ENCODE measurements around the gene EAF2. TPM values are rescaled to one million over a fixed set of nuclear protein-coding genes. Genes with fewer than 3 reads are reported as not detected.

Gene EAF2
- total and polyA plus RNA-seq, 4 donors, result 1.5 to 6.6 (median 5.3) TPM

DNA sequence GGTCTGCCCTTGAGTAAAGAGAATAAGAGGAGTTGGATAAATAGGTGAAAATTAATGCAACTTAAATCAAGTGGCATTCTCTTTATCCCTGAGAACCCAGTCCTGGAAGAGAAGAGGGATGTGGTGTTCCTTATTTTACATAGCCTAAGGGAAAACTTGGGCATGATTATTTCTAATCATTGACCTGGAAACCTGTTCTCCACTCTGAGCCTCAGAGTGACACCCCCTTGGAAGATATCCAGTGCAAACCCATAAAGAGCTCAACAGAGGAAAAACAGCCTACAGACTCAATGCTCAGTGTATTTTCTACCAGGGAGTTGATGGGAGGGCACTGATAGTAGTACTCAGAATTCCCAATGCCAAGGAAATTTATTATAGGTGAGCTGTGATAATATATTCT, 81.2 kb downstream of the EAF2 start:
- H3K9ac ChIP-seq (ENCODE audit: low read depth in 1 of 2, low read length in 2 of 2), result no peak overlapping the region
- H3K27ac ChIP-seq (ENCODE audit: low read depth in 1 of 2, low read length in 2 of 2), result no peak overlapping the region
- no peak overlapping the region for H3K4me3 ChIP-seq (ENCODE audit: low read depth in 1 of 3, low read length in 3 of 3)
- H3K4me1 ChIP-seq (ENCODE audit: control insufficient read depth in 4 of 4, insufficient read depth in 4 of 4, low read length in 3 of 4), result no peaks in the 10 kb centered on the region
- no peaks in the 10 kb centered on the region for H3K27me3 ChIP-seq (ENCODE audit: control insufficient read depth in 4 of 4, insufficient read depth in 4 of 4, low read length in 3 of 4)
- DNase-seq (ENCODE audit: low spot score), result no peak
- TF ChIP-seq RAD21 (IDR thresholded peaks at IDR 0.05), result no peak
- no peak for TF ChIP-seq CTCF (IDR thresholded peaks at IDR 0.05; ENCODE audit: low read depth, low read length, missing input control)
- no peak for TF ChIP-seq ATF3 (IDR thresholded peaks at IDR 0.05)
- TF ChIP-seq, protein P1, sequence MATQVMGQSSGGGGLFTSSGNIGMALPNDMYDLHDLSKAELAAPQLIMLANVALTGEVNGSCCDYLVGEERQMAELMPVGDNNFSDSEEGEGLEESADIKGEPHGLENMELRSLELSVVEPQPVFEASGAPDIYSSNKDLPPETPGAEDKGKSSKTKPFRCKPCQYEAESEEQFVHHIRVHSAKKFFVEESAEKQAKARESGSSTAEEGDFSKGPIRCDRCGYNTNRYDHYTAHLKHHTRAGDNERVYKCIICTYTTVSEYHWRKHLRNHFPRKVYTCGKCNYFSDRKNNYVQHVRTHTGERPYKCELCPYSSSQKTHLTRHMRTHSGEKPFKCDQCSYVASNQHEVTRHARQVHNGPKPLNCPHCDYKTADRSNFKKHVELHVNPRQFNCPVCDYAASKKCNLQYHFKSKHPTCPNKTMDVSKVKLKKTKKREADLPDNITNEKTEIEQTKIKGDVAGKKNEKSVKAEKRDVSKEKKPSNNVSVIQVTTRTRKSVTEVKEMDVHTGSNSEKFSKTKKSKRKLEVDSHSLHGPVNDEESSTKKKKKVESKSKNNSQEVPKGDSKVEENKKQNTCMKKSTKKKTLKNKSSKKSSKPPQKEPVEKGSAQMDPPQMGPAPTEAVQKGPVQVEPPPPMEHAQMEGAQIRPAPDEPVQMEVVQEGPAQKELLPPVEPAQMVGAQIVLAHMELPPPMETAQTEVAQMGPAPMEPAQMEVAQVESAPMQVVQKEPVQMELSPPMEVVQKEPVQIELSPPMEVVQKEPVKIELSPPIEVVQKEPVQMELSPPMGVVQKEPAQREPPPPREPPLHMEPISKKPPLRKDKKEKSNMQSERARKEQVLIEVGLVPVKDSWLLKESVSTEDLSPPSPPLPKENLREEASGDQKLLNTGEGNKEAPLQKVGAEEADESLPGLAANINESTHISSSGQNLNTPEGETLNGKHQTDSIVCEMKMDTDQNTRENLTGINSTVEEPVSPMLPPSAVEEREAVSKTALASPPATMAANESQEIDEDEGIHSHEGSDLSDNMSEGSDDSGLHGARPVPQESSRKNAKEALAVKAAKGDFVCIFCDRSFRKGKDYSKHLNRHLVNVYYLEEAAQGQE (IDR thresholded peaks at IDR 0.05), result no peak
- no peak for TF ChIP-seq NR2F2 (IDR thresholded peaks at IDR 0.05)
- TF ChIP-seq MAX (IDR thresholded peaks at IDR 0.05), result no peak
- TF ChIP-seq TAF1 (conservative IDR thresholded peaks at IDR 0.05), result no peak
- TF ChIP-seq FOXA2 (IDR thresholded peaks at IDR 0.05), result no peak
- no peak for TF ChIP-seq FOXA1 (IDR thresholded peaks at IDR 0.05)
- no peak for TF ChIP-seq SP1 (IDR thresholded peaks at IDR 0.05)
- no peak for TF ChIP-seq YY1 (IDR thresholded peaks at IDR 0.05)
- no peak for TF ChIP-seq GABPA (IDR thresholded peaks at IDR 0.05 in 1 of 2, conservative IDR thresholded peaks at IDR 0.05 in 1 of 2)
- no peak for TF ChIP-seq JUND (IDR thresholded peaks at IDR 0.05)
- no peak for TF ChIP-seq HNF4G (IDR thresholded peaks at IDR 0.05)
- no peak for TF ChIP-seq EGR1 (IDR thresholded peaks at IDR 0.05; ENCODE audit: low read depth in 2 of 2)
- TF ChIP-seq, protein P2, sequence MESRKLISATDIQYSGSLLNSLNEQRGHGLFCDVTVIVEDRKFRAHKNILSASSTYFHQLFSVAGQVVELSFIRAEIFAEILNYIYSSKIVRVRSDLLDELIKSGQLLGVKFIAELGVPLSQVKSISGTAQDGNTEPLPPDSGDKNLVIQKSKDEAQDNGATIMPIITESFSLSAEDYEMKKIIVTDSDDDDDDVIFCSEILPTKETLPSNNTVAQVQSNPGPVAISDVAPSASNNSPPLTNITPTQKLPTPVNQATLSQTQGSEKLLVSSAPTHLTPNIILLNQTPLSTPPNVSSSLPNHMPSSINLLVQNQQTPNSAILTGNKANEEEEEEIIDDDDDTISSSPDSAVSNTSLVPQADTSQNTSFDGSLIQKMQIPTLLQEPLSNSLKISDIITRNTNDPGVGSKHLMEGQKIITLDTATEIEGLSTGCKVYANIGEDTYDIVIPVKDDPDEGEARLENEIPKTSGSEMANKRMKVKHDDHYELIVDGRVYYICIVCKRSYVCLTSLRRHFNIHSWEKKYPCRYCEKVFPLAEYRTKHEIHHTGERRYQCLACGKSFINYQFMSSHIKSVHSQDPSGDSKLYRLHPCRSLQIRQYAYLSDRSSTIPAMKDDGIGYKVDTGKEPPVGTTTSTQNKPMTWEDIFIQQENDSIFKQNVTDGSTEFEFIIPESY (IDR thresholded peaks at IDR 0.05), result no peak
- H3K9me3 ChIP-seq (ENCODE audit: control insufficient read depth in 4 of 4, low read length in 3 of 4), result no peaks in the 10 kb centered on the region
- peaks cover 0 to 2% (median under 1%) of the 10 kb centered on the region in 4 donors for H3K36me3 ChIP-seq (ENCODE audit: control insufficient read depth in 4 of 4, insufficient read depth in 3 of 4, low read depth in 1 of 4, low read length in 3 of 4)
